Measurements from ENCODE around the gene AKT1S1. TPM values are rescaled to one million over a fixed set of nuclear protein-coding genes. Genes with fewer than 3 reads are reported as not detected.

Gene AKT1S1
- total and polyA plus RNA-seq, 2 donors (not counting 1 experiment from before 2014, with no cell fraction given) = 16.6 to 23.0 TPM

GRCh38 chr19:49912965-49913685, 36.0 kb upstream of the AKT1S1 start:
- DNase-seq = no peak
- 90% methylated on average over 21 of the region's 21 CpGs for WGBS (ENCODE audit: insufficient coverage)
- ATAC-seq (ENCODE audit: low read depth) = no peak
- Mint-ChIP-seq H3K4me3 (no peak overlapping the region), H3K27me3 (no peaks in the 10 kb centered on the region), H3K4me1 (peaks cover 66% of the 10 kb centered on the region), H3K27ac (peak overlapping the region; percentile 80), H3K9me3 (ENCODE audit: insufficient read depth) (no peaks in the 10 kb centered on the region)
- Histone ChIP-seq H4K20me1 (ENCODE audit: control insufficient read depth, insufficient read depth, low read length, poor library complexity, severe bottlenecking) (peaks cover 39% of the 10 kb centered on the region), H3K27me3 (replicated peaks in 1 of 4; ENCODE audit: control extremely low read depth in 1 of 4, control insufficient read depth in 3 of 4, insufficient read depth in 4 of 4, low read length in 3 of 4) (no peaks in the 10 kb centered on the region), H2AFZ (ENCODE audit: insufficient read depth, low read depth, low read length, poor library complexity, severe bottlenecking) (no peak overlapping the region), H3K4me1 (ENCODE audit: control insufficient read depth in 2 of 2, insufficient read depth in 2 of 2, low read length in 2 of 2) (peaks cover 18 to 32% of the 10 kb centered on the region in 2 donors), H3K27ac (ENCODE audit: low read length in 2 of 2) (no peak overlapping the region), H3K4me3 (ENCODE audit: control extremely low read depth in 1 of 5, extremely low read depth in 1 of 5, insufficient read depth in 1 of 5, low read depth in 2 of 5, low read length in 4 of 5) (no peak overlapping the region), H3K36me3 (replicated peaks in 1 of 2; ENCODE audit: control extremely low read depth in 1 of 2, control insufficient read depth in 1 of 2, extremely low read depth in 1 of 2, insufficient read depth in 2 of 2, low read length in 1 of 2) (peaks cover 0 to 57% of the 10 kb centered on the region in 2 experiments), H3K4me2 (replicated peaks; ENCODE audit: low read depth, low read length, poor library complexity, severe bottlenecking) (no peak overlapping the region), H3K9ac (ENCODE audit: low read length) (no peak overlapping the region), H3K9me3 (ENCODE audit: control extremely low read depth in 1 of 3, control insufficient read depth in 2 of 3, insufficient read depth in 1 of 3, low read length in 2 of 3) (peaks cover 0 to 3% (median 0%) of the 10 kb centered on the region in 3 donors), H3K79me2 (ENCODE audit: control insufficient read depth, insufficient read depth, low read length) (peaks cover 44% of the 10 kb centered on the region)
- no peak for TF ChIP-seq EZH2 (IDR thresholded peaks at IDR 0.05; ENCODE audit: borderline replicate concordance, insufficient read depth, low read depth, low read length, poor library complexity, severe bottlenecking)
- TF ChIP-seq CTCF (IDR thresholded peaks at IDR 0.05) = no peak
- ChIA-PET POLR2A (no interaction called here), CTCF (interaction anchor here (0.8 to 3.7 kb wide), 2 partner anchors 16 to 23 kb away, joined by 3 to 16 read pairs; partner anchors contain the start of gene IL4I1)
- intact Hi-C loops (cut with micrococcal nuclease) = no loop called here
